ENCODE results near the gene IGFBP2. TPM values are rescaled to one million over a fixed set of nuclear protein-coding genes. Genes with fewer than 3 reads are reported as not detected.
A peak's percentile ranks its signal among the peaks of the same experiment; 100 is the strongest.

Gene IGFBP2
- total and polyA plus RNA-seq, 2 of the 13 experiments (the other 11 are each of a cell fraction or from before 2014, with no cell fraction given): 2.0 to 5.8 TPM

DNA sequence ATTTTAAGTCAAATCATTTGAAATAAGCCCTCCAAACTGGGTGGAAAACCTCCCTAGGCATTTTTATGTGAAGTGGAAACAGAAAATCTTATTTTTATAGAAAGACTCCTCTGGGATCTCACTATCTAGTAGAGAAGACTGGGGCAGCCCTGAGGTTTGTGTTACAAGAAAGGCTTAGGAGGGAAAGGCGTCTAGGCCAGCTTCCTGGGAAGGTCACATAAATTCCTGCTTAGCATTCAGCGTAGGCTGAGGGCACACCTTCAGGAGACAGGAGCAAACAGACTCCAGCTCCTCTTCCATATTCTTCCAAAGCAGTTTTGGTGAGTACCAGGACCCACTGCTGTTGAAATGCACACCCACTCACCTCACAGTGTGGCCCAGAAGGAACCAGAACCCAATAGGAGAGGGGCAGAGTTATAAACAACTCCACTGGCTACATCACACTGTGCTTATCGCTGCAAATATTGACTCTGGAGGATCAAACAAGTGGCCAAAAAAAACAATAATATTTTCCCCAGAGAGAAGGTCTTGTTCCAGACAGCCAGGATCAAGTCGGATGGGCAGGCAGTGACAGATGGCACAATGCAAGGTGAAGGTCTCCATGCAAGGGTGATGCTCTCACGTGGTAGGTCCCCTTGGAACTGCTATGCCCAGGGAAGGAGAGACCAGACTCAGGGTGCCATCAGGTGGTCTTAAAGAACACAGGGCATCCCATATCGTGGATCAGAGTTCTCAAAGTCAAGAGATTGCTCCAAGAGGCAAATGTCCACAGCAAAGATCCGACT lies 17.7 kb upstream of the IGFBP2 start (continued):
- TF ChIP-seq ZSCAN20 (CRISPR knock-in tag; IDR thresholded peaks at IDR 0.05; ENCODE audit: borderline replicate concordance) (no peak), GZF1 (CRISPR knock-in tag; IDR thresholded peaks at IDR 0.05) (no peak), ZNF235 (CRISPR knock-in tag; IDR thresholded peaks at IDR 0.05; ENCODE audit: borderline replicate concordance) (no peak), ZNF17 (CRISPR knock-in tag; IDR thresholded peaks at IDR 0.05) (no peak), U2AF1 (optimal IDR thresholded peaks at IDR 0.05; ENCODE audit: low read depth, low read length) (no peak), PPARG (CRISPR knock-in tag; conservative IDR thresholded peaks at IDR 0.05) (no peak), NFYB (CRISPR knock-in tag; IDR thresholded peaks at IDR 0.05) (no peak), AHR (CRISPR knock-in tag; IDR thresholded peaks at IDR 0.05) (no peak), DMAP1 (CRISPR knock-in tag; IDR thresholded peaks at IDR 0.05) (no peak), HDAC2 (CRISPR knock-in tag; IDR thresholded peaks at IDR 0.05) (peak; percentile 49; the same call in 1 of the 2 replicates), ZNF557 (CRISPR knock-in tag; IDR thresholded peaks at IDR 0.05) (no peak), YEATS2 (CRISPR knock-in tag; IDR thresholded peaks at IDR 0.05; ENCODE audit: borderline replicate concordance) (no peak), ZNF326 (CRISPR knock-in tag; IDR thresholded peaks at IDR 0.05; ENCODE audit: borderline replicate concordance) (no peak), BCL6 (CRISPR knock-in tag; IDR thresholded peaks at IDR 0.05) (peak; percentile 68), ZNF329 (CRISPR knock-in tag; IDR thresholded peaks at IDR 0.05; ENCODE audit: low read depth) (no peak), NCOA5 (CRISPR knock-in tag; IDR thresholded peaks at IDR 0.05) (no peak), FLYWCH1 (CRISPR knock-in tag; IDR thresholded peaks at IDR 0.05) (no peak), RAD21 (CRISPR knock-in tag; IDR thresholded peaks at IDR 0.05) (no peak)
- TF ChIP-seq, protein P1, sequence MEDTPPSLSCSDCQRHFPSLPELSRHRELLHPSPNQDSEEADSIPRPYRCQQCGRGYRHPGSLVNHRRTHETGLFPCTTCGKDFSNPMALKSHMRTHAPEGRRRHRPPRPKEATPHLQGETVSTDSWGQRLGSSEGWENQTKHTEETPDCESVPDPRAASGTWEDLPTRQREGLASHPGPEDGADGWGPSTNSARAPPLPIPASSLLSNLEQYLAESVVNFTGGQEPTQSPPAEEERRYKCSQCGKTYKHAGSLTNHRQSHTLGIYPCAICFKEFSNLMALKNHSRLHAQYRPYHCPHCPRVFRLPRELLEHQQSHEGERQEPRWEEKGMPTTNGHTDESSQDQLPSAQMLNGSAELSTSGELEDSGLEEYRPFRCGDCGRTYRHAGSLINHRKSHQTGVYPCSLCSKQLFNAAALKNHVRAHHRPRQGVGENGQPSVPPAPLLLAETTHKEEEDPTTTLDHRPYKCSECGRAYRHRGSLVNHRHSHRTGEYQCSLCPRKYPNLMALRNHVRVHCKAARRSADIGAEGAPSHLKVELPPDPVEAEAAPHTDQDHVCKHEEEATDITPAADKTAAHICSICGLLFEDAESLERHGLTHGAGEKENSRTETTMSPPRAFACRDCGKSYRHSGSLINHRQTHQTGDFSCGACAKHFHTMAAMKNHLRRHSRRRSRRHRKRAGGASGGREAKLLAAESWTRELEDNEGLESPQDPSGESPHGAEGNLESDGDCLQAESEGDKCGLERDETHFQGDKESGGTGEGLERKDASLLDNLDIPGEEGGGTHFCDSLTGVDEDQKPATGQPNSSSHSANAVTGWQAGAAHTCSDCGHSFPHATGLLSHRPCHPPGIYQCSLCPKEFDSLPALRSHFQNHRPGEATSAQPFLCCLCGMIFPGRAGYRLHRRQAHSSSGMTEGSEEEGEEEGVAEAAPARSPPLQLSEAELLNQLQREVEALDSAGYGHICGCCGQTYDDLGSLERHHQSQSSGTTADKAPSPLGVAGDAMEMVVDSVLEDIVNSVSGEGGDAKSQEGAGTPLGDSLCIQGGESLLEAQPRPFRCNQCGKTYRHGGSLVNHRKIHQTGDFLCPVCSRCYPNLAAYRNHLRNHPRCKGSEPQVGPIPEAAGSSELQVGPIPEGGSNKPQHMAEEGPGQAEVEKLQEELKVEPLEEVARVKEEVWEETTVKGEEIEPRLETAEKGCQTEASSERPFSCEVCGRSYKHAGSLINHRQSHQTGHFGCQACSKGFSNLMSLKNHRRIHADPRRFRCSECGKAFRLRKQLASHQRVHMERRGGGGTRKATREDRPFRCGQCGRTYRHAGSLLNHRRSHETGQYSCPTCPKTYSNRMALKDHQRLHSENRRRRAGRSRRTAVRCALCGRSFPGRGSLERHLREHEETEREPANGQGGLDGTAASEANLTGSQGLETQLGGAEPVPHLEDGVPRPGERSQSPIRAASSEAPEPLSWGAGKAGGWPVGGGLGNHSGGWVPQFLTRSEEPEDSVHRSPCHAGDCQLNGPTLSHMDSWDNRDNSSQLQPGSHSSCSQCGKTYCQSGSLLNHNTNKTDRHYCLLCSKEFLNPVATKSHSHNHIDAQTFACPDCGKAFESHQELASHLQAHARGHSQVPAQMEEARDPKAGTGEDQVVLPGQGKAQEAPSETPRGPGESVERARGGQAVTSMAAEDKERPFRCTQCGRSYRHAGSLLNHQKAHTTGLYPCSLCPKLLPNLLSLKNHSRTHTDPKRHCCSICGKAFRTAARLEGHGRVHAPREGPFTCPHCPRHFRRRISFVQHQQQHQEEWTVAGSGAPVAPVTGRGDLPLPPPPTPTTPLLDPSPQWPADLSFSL (CRISPR knock-in tag; IDR thresholded peaks at IDR 0.05): no peak
- TF ChIP-seq, protein P2, sequence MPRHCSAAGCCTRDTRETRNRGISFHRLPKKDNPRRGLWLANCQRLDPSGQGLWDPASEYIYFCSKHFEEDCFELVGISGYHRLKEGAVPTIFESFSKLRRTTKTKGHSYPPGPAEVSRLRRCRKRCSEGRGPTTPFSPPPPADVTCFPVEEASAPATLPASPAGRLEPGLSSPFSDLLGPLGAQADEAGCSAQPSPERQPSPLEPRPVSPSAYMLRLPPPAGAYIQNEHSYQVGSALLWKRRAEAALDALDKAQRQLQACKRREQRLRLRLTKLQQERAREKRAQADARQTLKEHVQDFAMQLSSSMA (CRISPR knock-in tag; IDR thresholded peaks at IDR 0.05): 0 out of 2 replicates have a peak, but pooled peaks have one; percentile 49
- TF ChIP-seq, protein P3, sequence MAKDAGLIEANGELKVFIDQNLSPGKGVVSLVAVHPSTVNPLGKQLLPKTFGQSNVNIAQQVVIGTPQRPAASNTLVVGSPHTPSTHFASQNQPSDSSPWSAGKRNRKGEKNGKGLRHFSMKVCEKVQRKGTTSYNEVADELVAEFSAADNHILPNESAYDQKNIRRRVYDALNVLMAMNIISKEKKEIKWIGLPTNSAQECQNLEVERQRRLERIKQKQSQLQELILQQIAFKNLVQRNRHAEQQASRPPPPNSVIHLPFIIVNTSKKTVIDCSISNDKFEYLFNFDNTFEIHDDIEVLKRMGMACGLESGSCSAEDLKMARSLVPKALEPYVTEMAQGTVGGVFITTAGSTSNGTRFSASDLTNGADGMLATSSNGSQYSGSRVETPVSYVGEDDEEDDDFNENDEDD (CRISPR knock-in tag; IDR thresholded peaks at IDR 0.05; ENCODE audit: borderline replicate concordance): no peak
- TF ChIP-seq, protein P4, sequence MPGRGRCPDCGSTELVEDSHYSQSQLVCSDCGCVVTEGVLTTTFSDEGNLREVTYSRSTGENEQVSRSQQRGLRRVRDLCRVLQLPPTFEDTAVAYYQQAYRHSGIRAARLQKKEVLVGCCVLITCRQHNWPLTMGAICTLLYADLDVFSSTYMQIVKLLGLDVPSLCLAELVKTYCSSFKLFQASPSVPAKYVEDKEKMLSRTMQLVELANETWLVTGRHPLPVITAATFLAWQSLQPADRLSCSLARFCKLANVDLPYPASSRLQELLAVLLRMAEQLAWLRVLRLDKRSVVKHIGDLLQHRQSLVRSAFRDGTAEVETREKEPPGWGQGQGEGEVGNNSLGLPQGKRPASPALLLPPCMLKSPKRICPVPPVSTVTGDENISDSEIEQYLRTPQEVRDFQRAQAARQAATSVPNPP (CRISPR knock-in tag; IDR thresholded peaks at IDR 0.05): no peak
